Measurements from ENCODE around the gene CEP350. TPM values are rescaled to one million over a fixed set of nuclear protein-coding genes. Genes with fewer than 3 reads are reported as not detected.
A peak's percentile ranks its signal among the peaks of the same experiment; 100 is the strongest.

CEP350 gene
- total RNA-seq, 2 donors from 2014 or later = 63.0 to 66.8 TPM

- no peaks in the 10 kb centered on the region for H3K9me3 ChIP-seq (ENCODE audit: control insufficient read depth, low read length, poor library complexity, severe bottlenecking)
- ATAC-seq (no peak), DNase-seq (no peak)
- no peaks in the 10 kb centered on the region for H3K36me3 Mint-ChIP-seq (ENCODE audit: low read depth)
- H3K27ac Mint-ChIP-seq = no peak overlapping the region
- peaks cover 2% of the 10 kb centered on the region for H3K4me1 Mint-ChIP-seq
- no peak overlapping the region for H3K4me3 Mint-ChIP-seq
- peaks cover 7% of the 10 kb centered on the region for H3K27me3 Mint-ChIP-seq
Measured at GRCh38 chr1:179929955-179930798, 24.4 kb upstream of the CEP350 start.

- Mint-ChIP-seq H3K27me3 (peaks cover 7% of the 10 kb centered on the region), H3K4me3 (no peak overlapping the region), H3K27ac (no peak overlapping the region), H3K4me1 (peaks cover 2% of the 10 kb centered on the region), H3K36me3 (ENCODE audit: low read depth) (no peaks in the 10 kb centered on the region)
- DNase-seq (no peak), ATAC-seq (no peak)
- no peaks in the 10 kb centered on the region for H3K9me3 ChIP-seq (ENCODE audit: control insufficient read depth, low read length, poor library complexity, severe bottlenecking)
Measured at GRCh38 chr1:179930867-179931266, 23.7 kb upstream of the CEP350 start.

GRCh38 chr1:179933219-179933618 lies 21.4 kb upstream of the CEP350 start:
- Mint-ChIP-seq H3K4me1 (peaks cover 2% of the 10 kb centered on the region), H3K36me3 (ENCODE audit: low read depth) (peaks cover 3% of the 10 kb centered on the region)
- no peak for ATAC-seq

GRCh38 chr1:179935909-179936496 lies 18.6 kb upstream of the CEP350 start:
- no peak overlapping the region for H3K27ac Mint-ChIP-seq
- DNase-seq (no peak), ATAC-seq (no peak)
- no peaks in the 10 kb centered on the region for H3K9me3 ChIP-seq (ENCODE audit: control insufficient read depth, low read length, poor library complexity, severe bottlenecking)
- H3K4me3 Mint-ChIP-seq = no peak overlapping the region
- H3K27me3 Mint-ChIP-seq = peaks cover 20% of the 10 kb centered on the region
- peaks cover 2% of the 10 kb centered on the region for H3K4me1 Mint-ChIP-seq
- H3K36me3 Mint-ChIP-seq (ENCODE audit: low read depth) = peaks cover 3% of the 10 kb centered on the region

More at GRCh38 chr1:179933219-179933618, 21.4 kb upstream of the CEP350 start:
- Mint-ChIP-seq H3K4me3 (no peak overlapping the region), H3K27me3 (peaks cover 13% of the 10 kb centered on the region), H3K27ac (no peak overlapping the region)
- DNase-seq = no peak
- no peaks in the 10 kb centered on the region for H3K9me3 ChIP-seq (ENCODE audit: control insufficient read depth, low read length, poor library complexity, severe bottlenecking)

GRCh38 chr1:179937668-179938254 lies 16.8 kb upstream of the CEP350 start:
- H3K4me1 Mint-ChIP-seq = peaks cover 2% of the 10 kb centered on the region
- DNase-seq (no peak), ATAC-seq (no peak)
- H3K4me3 Mint-ChIP-seq = no peak overlapping the region
- no peak overlapping the region for H3K27ac Mint-ChIP-seq
- H3K27me3 Mint-ChIP-seq = peaks cover 20% of the 10 kb centered on the region
- H3K9me3 ChIP-seq (ENCODE audit: control insufficient read depth, low read length, poor library complexity, severe bottlenecking) = no peaks in the 10 kb centered on the region
- peaks cover 3% of the 10 kb centered on the region for H3K36me3 Mint-ChIP-seq (ENCODE audit: low read depth)

- H3K9me3 ChIP-seq (ENCODE audit: control insufficient read depth, low read length, poor library complexity, severe bottlenecking) = no peaks in the 10 kb centered on the region
- H3K4me3 Mint-ChIP-seq = no peak overlapping the region
- H3K4me1 Mint-ChIP-seq = peaks cover 2% of the 10 kb centered on the region
- ATAC-seq = no peak
- H3K27ac Mint-ChIP-seq = no peak overlapping the region
- H3K36me3 Mint-ChIP-seq (ENCODE audit: low read depth) = peaks cover 3% of the 10 kb centered on the region
- DNase-seq = no peak
- H3K27me3 Mint-ChIP-seq = peaks cover 20% of the 10 kb centered on the region
Measured at GRCh38 chr1:179938752-179939151, 15.9 kb upstream of the CEP350 start.

- no peaks in the 10 kb centered on the region for H3K4me1 Mint-ChIP-seq
- H3K27me3 Mint-ChIP-seq = peaks cover 13% of the 10 kb centered on the region
- ATAC-seq = no peak
- H3K9me3 ChIP-seq (ENCODE audit: control insufficient read depth, low read length, poor library complexity, severe bottlenecking) = no peaks in the 10 kb centered on the region
- H3K4me3 Mint-ChIP-seq = no peak overlapping the region
- peaks cover 5% of the 10 kb centered on the region for H3K36me3 Mint-ChIP-seq (ENCODE audit: low read depth)
- no peak overlapping the region for H3K27ac Mint-ChIP-seq
- DNase-seq = no peak
Measured at GRCh38 chr1:179939941-179940340, 14.7 kb upstream of the CEP350 start.

GRCh38 chr1:179941454-179941853 lies 13.2 kb upstream of the CEP350 start:
- Mint-ChIP-seq H3K27me3 (peaks cover 12% of the 10 kb centered on the region), H3K4me3 (no peak overlapping the region), H3K36me3 (ENCODE audit: low read depth) (peaks cover 5% of the 10 kb centered on the region), H3K27ac (no peak overlapping the region), H3K4me1 (no peaks in the 10 kb centered on the region)
- ATAC-seq (no peak), DNase-seq (no peak)
- no peaks in the 10 kb centered on the region for H3K9me3 ChIP-seq (ENCODE audit: control insufficient read depth, low read length, poor library complexity, severe bottlenecking)

- Mint-ChIP-seq H3K4me3 (no peak overlapping the region), H3K4me1 (peaks cover 22% of the 10 kb centered on the region)
- no peak for ATAC-seq
Measured at GRCh38 chr1:179950651-179951050, 4.0 kb upstream of the CEP350 start.

GRCh38 chr1:179951383-179952144 lies 3.0 kb upstream of the CEP350 start:
- no peak for DNase-seq

More at GRCh38 chr1:179950651-179951050, 4.0 kb upstream of the CEP350 start:
- Mint-ChIP-seq H3K27me3 (no peaks in the 10 kb centered on the region), H3K36me3 (ENCODE audit: low read depth) (no peaks in the 10 kb centered on the region), H3K27ac (peak overlapping the region; percentile 97)
- no peaks in the 10 kb centered on the region for H3K9me3 ChIP-seq (ENCODE audit: control insufficient read depth, low read length, poor library complexity, severe bottlenecking)
- DNase-seq = no peak

GRCh38 chr1:179952186-179952585 lies 2.4 kb upstream of the CEP350 start:
- Mint-ChIP-seq H3K4me3 (peak overlapping the region; percentile 69), H3K27me3 (no peaks in the 10 kb centered on the region), H3K27ac (peak overlapping the region; percentile 97)

More at GRCh38 chr1:179951383-179952144, 3.0 kb upstream of the CEP350 start:
- H3K27me3 Mint-ChIP-seq = no peaks in the 10 kb centered on the region
- H3K4me1 Mint-ChIP-seq = peaks cover 27% of the 10 kb centered on the region
- H3K4me3 Mint-ChIP-seq = peak overlapping the region; percentile 43
- no peaks in the 10 kb centered on the region for H3K36me3 Mint-ChIP-seq (ENCODE audit: low read depth)
- no peak for ATAC-seq
- no peaks in the 10 kb centered on the region for H3K9me3 ChIP-seq (ENCODE audit: control insufficient read depth, low read length, poor library complexity, severe bottlenecking)
- H3K27ac Mint-ChIP-seq = peak overlapping the region; percentile 97

GRCh38 chr1:179953974-179954492 lies 577 bp upstream of the CEP350 start:
- peaks cover 34% of the 10 kb centered on the region for H3K4me1 Mint-ChIP-seq
- peak overlapping the region; percentile 94 for H3K4me3 Mint-ChIP-seq
- H3K36me3 Mint-ChIP-seq (ENCODE audit: low read depth) = no peaks in the 10 kb centered on the region
- H3K27me3 Mint-ChIP-seq = no peaks in the 10 kb centered on the region
- ATAC-seq = peak; percentile 16
- DNase-seq = peak in 1 of 3 donors; percentile 22
- peak overlapping the region; percentile 97 for H3K27ac Mint-ChIP-seq
- H3K9me3 ChIP-seq (ENCODE audit: control insufficient read depth, low read length, poor library complexity, severe bottlenecking) = no peaks in the 10 kb centered on the region

More at GRCh38 chr1:179952186-179952585, 2.4 kb upstream of the CEP350 start:
- Mint-ChIP-seq H3K36me3 (ENCODE audit: low read depth) (no peaks in the 10 kb centered on the region), H3K4me1 (peaks cover 30% of the 10 kb centered on the region)
- DNase-seq = no peak
- H3K9me3 ChIP-seq (ENCODE audit: control insufficient read depth, low read length, poor library complexity, severe bottlenecking) = no peaks in the 10 kb centered on the region
- no peak for ATAC-seq

Data from T-helper 17 cell (primary cell).